HepG2 (cell line): Measurements from ENCODE around the gene NBEA.
"Not testable (repeated sequence)": the region's sequence is repeated elsewhere in the genome, so short reads cannot be mapped to it uniquely, and the experiment has no call there.

Source experiments
- CTCF ChIP-seq: sonication (generic); formaldehyde crosslinking; IDR thresholded peaks from 2 replicates; pipeline ENCODE4 v1.5.0; 2020; ENCODE audit warnings: mild to moderate bottlenecking, missing genetic modification reagents, moderate library complexity
- HNF4G ChIP-seq, 2 experiments: sonication (generic) in 1 of 2; formaldehyde crosslinking in 1 of 2; IDR thresholded peaks; 2 replicates each; pipeline versions ENCODE4 v1.4.0 to v1.6.1; 2011 to 2020; ENCODE audit warnings: borderline replicate concordance in 2 of 2, low read depth in 2 of 2, mild to moderate bottlenecking in 2 of 2, low read length in 1 of 2, missing genetic modification reagents in 1 of 2, moderate library complexity in 1 of 2
- JUND ChIP-seq: sonication (generic); formaldehyde crosslinking; IDR thresholded peaks from 2 replicates; pipeline ENCODE4 v1.8.0; 2022; ENCODE audit warnings: mild to moderate bottlenecking, missing genetic modification reagents
- ZNF253 ChIP-seq: sonication (generic); formaldehyde crosslinking; IDR thresholded peaks from 2 replicates; pipeline ENCODE4 v1.8.0; 2022; ENCODE audit warnings: mild to moderate bottlenecking, missing genetic modification reagents, borderline replicate concordance

DNA sequence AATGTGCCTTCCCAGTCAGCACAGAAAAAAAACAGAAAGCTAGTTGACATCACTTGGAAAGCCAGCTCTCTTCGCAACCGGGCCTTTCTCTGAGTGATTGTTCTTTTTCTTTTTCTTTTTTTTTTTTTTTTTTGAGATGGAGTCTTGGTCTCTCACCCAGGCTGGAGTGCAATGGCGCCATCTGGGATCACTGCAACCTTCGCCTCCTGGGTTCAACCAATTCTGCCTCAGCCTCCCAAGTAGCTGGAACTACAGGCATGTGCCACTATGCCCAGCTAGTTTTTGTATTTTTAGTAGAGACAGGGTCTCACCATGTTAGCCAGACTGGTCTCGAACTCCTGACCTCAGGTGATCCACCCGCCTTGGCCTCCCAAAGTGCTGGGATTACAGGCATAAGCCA, 735.8 kb downstream of the NBEA start:
- not testable (repeated sequence) for TF ChIP-seq CTCF (CRISPR knock-in tag); HNF4G (IDR thresholded peaks at IDR 0.05; ENCODE audit: borderline replicate concordance, low read depth, low read length); HNF4G (CRISPR knock-in tag; IDR thresholded peaks at IDR 0.05; ENCODE audit: borderline replicate concordance, low read depth); ZNF253 (CRISPR knock-in tag); JUND (CRISPR knock-in tag)
